Astrocyte (in vitro differentiated cells and primary cell): Measurements from ENCODE around the gene CLIC6.

Experiments used
- CTCF ChIP-seq: IDR thresholded peaks from 2 replicates; pipeline ENCODE4 v1.5.1; 2011; ENCODE audit warnings: low read depth, mild to moderate bottlenecking, inconsistent platforms, low read length, moderate library complexity; ENCODE audit not compliant: insufficient read depth
- EZH2 ChIP-seq: IDR thresholded peaks from 2 replicates; pipeline ENCODE4 v1.6.1; 2012; ENCODE audit warnings: mild to moderate bottlenecking, low read length, inconsistent platforms; ENCODE audit not compliant: insufficient read depth

- TF ChIP-seq CTCF (no peak), EZH2 (no peak)
These were observed 3.1 kb downstream of the CLIC6 start for GRCh38 chr21:34671891-34672290.
